ENCODE measurements around the gene PJA2.
"Not testable (repeated sequence)": the region's sequence is repeated elsewhere in the genome, so short reads cannot be mapped to it uniquely, and the experiment has no call there.

Gene PJA2

DNA sequence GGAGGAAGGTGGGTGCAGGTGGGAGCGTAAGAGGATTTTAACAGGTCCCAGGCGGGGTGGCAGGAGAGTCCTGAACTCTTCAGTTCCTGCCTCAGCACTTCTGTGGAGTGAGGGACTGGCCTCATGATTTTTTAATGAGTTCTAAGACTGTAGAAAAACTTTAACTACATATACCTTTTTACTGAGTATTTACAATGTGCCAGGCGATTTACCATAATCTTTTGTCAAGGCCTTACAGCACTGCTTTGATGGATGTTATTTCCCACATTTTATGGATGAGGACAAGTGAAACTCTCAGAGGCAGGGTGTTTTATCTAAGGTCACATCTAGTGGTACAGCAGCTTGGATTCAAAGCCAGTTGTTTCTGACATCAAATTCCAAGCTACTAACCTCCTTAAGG, 99.5 kb downstream of the PJA2 start:
- in situ Hi-C loops (cut with MboI; ENCODE audit: low sequenced_read_pairs), result no loop called here

GRCh38 chr5:109309326-109310063, 100.3 kb downstream of the PJA2 start:
- in situ Hi-C loops (cut with MboI; ENCODE audit: low sequenced_read_pairs), result no loop called here

DNA sequence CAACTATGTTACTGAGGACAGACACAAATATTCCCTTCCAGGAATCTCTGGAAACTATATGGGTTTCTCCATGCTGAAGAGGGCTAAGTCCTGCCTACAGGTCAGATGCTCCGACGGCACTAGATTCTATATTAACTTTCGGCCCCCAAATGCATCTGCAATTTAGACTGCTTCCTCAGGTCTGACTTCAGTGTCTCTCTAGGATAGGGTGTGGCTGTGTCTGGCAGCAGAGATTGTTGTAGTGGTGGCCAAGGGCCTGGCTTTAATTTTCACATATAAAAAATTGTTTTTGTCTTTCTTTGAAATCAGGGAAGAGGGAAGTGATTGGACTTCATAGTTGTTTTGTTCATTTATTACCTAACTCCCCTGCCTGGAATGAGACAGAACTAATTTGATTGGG, 101.8 kb downstream of the PJA2 start:
- in situ Hi-C loops (cut with MboI; ENCODE audit: low sequenced_read_pairs), result no loop called here

DNA sequence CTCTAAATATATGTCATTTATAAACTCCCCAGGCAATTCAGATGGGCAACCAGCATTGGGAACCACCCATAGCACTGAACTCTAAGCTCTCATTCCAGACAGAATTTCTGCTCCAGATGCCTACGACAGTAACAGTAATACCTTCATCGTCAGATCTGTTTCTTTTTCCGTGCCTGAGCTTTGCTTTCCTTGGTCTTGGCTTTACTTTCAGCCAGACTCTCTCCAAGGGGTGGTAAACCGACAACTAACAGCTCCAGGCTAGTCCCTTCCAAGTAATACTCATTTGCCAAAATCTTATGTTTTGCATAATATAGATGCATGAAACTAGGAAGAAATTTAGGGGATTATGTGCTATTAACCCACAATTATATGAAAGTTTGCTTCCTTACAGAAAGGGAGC, 102.3 kb downstream of the PJA2 start:
- in situ Hi-C loops (cut with MboI; ENCODE audit: low sequenced_read_pairs), result no loop called here

DNA sequence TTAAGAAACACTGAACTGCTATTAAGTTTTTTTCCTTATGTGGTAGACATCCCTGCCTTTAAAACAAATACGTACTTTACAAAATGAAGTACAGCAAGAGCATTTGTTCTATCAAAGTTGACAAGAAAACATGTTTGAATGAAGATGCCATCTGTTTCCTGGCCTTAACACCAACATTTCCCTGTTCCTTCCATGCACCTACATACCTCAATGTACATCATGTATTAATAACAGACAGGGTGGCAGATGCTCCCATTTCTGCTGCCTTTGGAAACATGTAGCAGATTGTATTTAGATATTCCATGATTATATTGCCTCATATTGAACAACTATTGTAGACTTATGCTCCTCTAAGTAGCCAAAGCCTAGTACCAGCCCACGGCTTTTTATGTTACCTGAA, 104.4 kb downstream of the PJA2 start:
- in situ Hi-C loops (cut with MboI; ENCODE audit: low sequenced_read_pairs), result no loop called here

DNA sequence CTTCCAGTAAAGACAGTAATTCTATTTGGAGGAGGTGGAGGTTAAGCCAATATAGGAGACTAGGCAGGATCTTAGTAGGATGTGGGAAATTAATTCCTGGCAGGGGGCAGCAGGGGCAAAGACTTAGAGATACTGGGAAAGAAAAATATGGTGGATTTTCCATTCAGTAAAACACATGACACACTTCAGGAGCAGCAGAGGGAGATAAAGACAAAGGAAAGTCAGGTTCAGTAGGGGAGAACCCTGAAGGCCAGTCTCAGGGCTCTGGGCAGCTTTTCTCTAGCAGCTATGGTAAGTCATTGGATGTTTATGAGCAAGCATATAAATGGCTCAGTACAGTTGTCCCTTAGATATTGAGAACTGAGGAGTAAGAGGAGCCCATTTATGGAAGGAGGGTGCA, 105.5 kb downstream of the PJA2 start:
- in situ Hi-C loops (cut with MboI; ENCODE audit: low sequenced_read_pairs), result no loop called here

DNA sequence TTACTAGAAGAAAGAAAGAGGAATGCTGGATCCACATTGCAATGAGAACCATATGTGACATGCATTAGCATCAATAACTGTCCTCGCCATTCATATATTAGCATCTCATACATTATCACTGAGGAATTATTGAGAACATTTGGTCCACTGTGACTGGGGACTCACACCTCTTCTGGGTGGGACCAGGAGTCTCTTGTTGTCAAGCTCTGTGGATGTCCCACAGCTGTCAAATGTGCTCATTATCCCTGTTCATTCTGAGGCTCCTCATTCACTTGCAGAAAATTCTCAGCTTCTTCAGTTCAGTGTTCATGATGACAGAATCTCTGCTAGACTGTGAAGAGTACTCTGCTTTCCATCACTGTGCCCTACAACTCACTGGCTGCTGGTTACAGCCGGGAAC, 109.4 kb downstream of the PJA2 start:
- in situ Hi-C loops (cut with MboI; ENCODE audit: low sequenced_read_pairs), result no loop called here

DNA sequence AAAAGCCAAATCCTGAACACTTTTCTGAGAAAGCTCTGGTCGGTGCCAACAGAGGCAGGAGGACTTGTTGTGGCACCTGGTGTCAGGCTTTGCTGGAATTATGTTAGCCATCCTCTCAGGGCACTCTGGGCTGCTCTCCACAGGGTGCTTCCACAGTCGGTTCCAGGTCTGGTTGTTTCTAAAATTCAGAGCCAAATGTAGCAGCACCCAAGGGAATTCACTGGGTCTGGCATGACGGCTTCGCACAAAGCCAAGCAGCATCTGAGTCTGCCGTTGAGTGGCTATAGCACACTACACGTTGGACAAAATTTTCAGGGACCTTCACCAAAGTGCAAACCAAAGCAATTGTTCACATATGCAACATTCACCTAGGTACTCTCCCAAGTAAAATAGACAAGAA, 110.2 kb downstream of the PJA2 start:
- in situ Hi-C loops (cut with MboI; ENCODE audit: low sequenced_read_pairs), result no loop called here

DNA sequence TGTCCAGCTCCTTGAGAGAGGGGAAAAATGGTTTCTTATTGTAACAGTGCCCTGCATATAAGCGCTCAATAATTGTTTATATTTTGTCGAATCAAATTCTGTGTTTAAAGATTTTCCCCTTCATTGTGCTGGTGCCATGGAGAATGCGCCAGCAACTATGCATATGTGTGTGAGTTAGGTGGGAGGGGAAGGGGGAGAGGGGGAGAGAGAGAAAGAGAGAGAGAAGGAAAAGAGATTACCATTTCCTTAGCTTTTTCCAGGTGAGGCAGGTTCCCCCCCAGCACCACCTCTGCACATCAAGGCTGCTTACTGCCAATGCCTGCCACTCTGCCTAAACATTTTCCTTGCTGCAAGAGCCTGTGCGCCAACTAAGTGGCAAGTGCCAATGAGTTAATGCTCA, 111.0 kb downstream of the PJA2 start:
- in situ Hi-C loops (cut with MboI; ENCODE audit: low sequenced_read_pairs), result no loop called here

DNA sequence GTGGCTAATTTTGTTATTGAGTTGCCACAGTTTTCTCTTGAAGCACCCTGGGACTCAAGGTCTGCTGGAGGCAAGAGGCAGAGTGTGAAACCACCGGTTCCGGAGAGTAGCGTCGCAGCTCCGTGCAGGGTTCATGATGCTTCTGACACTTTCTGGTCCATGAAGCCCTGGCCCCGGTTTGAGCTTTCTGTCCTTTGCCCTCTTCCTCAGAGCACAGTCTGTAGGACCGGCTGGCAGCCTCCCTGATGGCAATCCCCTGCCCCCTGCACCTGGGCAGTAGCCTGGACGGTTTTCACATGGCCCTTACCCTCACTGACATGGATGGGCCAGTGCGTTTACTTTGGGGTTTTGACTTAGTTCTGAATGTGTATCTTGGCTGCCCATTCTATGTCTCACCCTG, 111.9 kb downstream of the PJA2 start:
- in situ Hi-C loops (cut with MboI; ENCODE audit: low sequenced_read_pairs), result no loop called here

DNA sequence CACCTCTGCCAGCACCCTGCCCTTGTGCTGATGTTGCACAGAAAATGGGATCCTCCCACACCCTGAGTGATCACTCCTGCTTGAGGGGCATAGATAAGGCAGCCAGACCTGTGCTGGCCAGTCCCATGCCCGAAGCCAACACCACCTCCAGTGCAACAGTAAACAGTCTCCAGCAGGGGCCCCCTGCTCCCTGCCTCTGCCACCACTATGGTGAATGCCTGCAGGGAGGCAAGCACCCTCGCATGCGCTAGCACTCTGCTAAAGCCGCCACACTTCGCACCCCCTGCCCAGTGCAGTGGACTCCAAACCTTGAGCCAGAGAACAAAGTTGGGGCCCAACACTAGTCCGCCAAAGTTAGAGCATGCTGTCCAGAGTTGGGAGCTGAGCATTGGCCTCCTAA, 118.7 kb downstream of the PJA2 start:
- in situ Hi-C loops (cut with MboI; ENCODE audit: low sequenced_read_pairs), result no loop called here

GRCh38 chr5:109290231-109290630, 119.5 kb downstream of the PJA2 start:
- in situ Hi-C loops (cut with MboI; ENCODE audit: low sequenced_read_pairs), result no loop called here

GRCh38 chr5:109286628-109287027, 123.1 kb downstream of the PJA2 start:
- in situ Hi-C loops (cut with MboI; ENCODE audit: low sequenced_read_pairs), result not testable (repeated sequence)

Data from HL-60/S4 treated with retinoic acid at 250 ng/mL for 4 days and 3 days (cell line).